H9 (cell line): ENCODE results near the gene NDE1. TPM values are rescaled to one million over a fixed set of nuclear protein-coding genes. Genes with fewer than 3 reads are reported as not detected.
A peak's percentile ranks its signal among the peaks of the same experiment; 100 is the strongest.

ENCODE experiments used
- DNase-seq: peaks from one replicate; pipeline ENCODE4 v3.0.0-alpha.2; 2017
- H2AFZ ChIP-seq: one replicate; pipeline ENCODE4 v1.6.1; 2013; ENCODE audit warnings: mild to moderate bottlenecking, low read length, control low read depth, moderate library complexity
- H2AK5ac ChIP-seq: 2 replicates; pipeline ENCODE4 v1.6.1; 2013; ENCODE audit warnings: low read length, control low read depth, mixed read lengths; ENCODE audit not compliant: insufficient read length
- H2BK120ac ChIP-seq: one replicate; pipeline ENCODE4 v1.6.1; 2013; ENCODE audit warnings: low read depth, mild to moderate bottlenecking, low read length, control low read depth, inconsistent platforms; ENCODE audit not compliant: poor library complexity, severe bottlenecking
- H2BK12ac ChIP-seq: 2 replicates; pipeline ENCODE4 v1.6.1; 2013; ENCODE audit warnings: low read length, control low read depth, mixed read lengths, low read depth; ENCODE audit not compliant: insufficient read length
- H2BK15ac ChIP-seq: 2 replicates; pipeline ENCODE4 v1.6.1; 2013; ENCODE audit warnings: low read depth, low read length, control low read depth
- H2BK20ac ChIP-seq: one replicate; pipeline ENCODE4 v1.6.1; 2013; ENCODE audit warnings: low read depth, mild to moderate bottlenecking, low read length, control low read depth, inconsistent platforms; ENCODE audit not compliant: poor library complexity, severe bottlenecking
- H2BK5ac ChIP-seq: 2 replicates; pipeline ENCODE4 v1.6.1; 2013; ENCODE audit warnings: low read length, control low read depth, mixed read lengths; ENCODE audit not compliant: insufficient read length
- H3K14ac ChIP-seq: 2 replicates; pipeline ENCODE4 v1.6.1; 2013; ENCODE audit warnings: low read length, control low read depth; ENCODE audit not compliant: insufficient read depth
- H3K18ac ChIP-seq: 2 replicates; pipeline ENCODE4 v1.6.1; 2013; ENCODE audit warnings: low read depth, mild to moderate bottlenecking, mixed read lengths, low read length, control low read depth; ENCODE audit not compliant: insufficient read length
- H3K23ac ChIP-seq: 2 replicates; pipeline ENCODE4 v1.6.1; 2013; ENCODE audit warnings: low read length, control low read depth, mixed read lengths, low read depth; ENCODE audit not compliant: insufficient read length
- H3K23me2 ChIP-seq: 2 replicates; pipeline ENCODE4 v1.6.1; 2013; ENCODE audit warnings: low read depth, mild to moderate bottlenecking, mixed read lengths, low read length, control low read depth; ENCODE audit not compliant: insufficient read length, poor library complexity, severe bottlenecking
- H3K27ac ChIP-seq: 2 replicates; pipeline ENCODE4 v1.5.1; 2013; ENCODE audit warnings: low read length, control low read depth, mixed read lengths, low read depth; ENCODE audit not compliant: insufficient read length
- H3K27me3 ChIP-seq: 2 replicates; pipeline ENCODE4 v1.6.1; 2013; ENCODE audit warnings: low read length, control low read depth, inconsistent platforms; ENCODE audit not compliant: insufficient read depth
- H3K4ac ChIP-seq: 2 replicates; pipeline ENCODE4 v1.6.1; 2013; ENCODE audit warnings: low read depth, mild to moderate bottlenecking, control low read depth, inconsistent platforms, low read length, moderate library complexity
- H3K4me1 ChIP-seq: 2 replicates; pipeline ENCODE4 v1.6.1; 2013; ENCODE audit warnings: low read length, control low read depth, inconsistent platforms; ENCODE audit not compliant: insufficient read depth
- H3K4me2 ChIP-seq: 2 replicates; pipeline ENCODE4 v1.6.1; 2013; ENCODE audit warnings: low read length, control low read depth, mixed read lengths; ENCODE audit not compliant: insufficient read length, insufficient read depth
- H3K56ac ChIP-seq: 2 replicates; pipeline ENCODE4 v1.6.1; 2013; ENCODE audit warnings: low read depth, mild to moderate bottlenecking, mixed read lengths, low read length, control low read depth; ENCODE audit not compliant: insufficient read length
- H3K79me1 ChIP-seq: 2 replicates; pipeline ENCODE4 v1.6.1; 2013; ENCODE audit warnings: low read depth, mild to moderate bottlenecking, moderate library complexity, low read length, control low read depth, inconsistent platforms; ENCODE audit not compliant: insufficient read depth, poor library complexity, severe bottlenecking
- H3K79me2 ChIP-seq: 2 replicates; pipeline ENCODE4 v1.6.1; 2013; ENCODE audit warnings: low read length, control low read depth, inconsistent platforms; ENCODE audit not compliant: insufficient read depth
- H3K9ac ChIP-seq: 2 replicates; pipeline ENCODE4 v1.6.1; 2013; ENCODE audit warnings: low read length, control low read depth, mixed read lengths; ENCODE audit not compliant: insufficient read length; ENCODE audit errors: extremely low read depth
- H3K9me3 ChIP-seq: one replicate; pipeline ENCODE4 v1.6.1; 2013; ENCODE audit warnings: low read depth, low read length, inconsistent platforms; ENCODE audit not compliant: control insufficient read depth
- H3T11ph ChIP-seq: one replicate; pipeline ENCODE4 v1.6.1; 2013; ENCODE audit warnings: mild to moderate bottlenecking, low read length, control low read depth, inconsistent platforms
- H4K20me1 ChIP-seq: one replicate; pipeline ENCODE4 v1.6.1; 2013; ENCODE audit not compliant: control insufficient read depth, insufficient read length, insufficient read depth
- H4K5ac ChIP-seq: 2 replicates; pipeline ENCODE4 v1.6.1; 2013; ENCODE audit warnings: low read depth, mild to moderate bottlenecking, mixed read lengths, low read length, control low read depth; ENCODE audit not compliant: insufficient read length
- H4K8ac ChIP-seq: replicated peaks from 2 replicates; pipeline ENCODE4 v1.6.1; 2013; ENCODE audit warnings: low read length, control low read depth, mixed read lengths, low read depth; ENCODE audit not compliant: insufficient read length
- H4K91ac ChIP-seq: 2 replicates; pipeline ENCODE4 v1.6.1; 2013; ENCODE audit warnings: low read depth, mild to moderate bottlenecking, moderate library complexity, mixed read lengths, low read length, control low read depth; ENCODE audit not compliant: insufficient read length
- H3K27ac Mint-ChIP-seq, 3 experiments: 2 replicates in 2 of 3; 3 replicates in 1 of 3; pipeline ENCODE4 v1.8.0; 2020 to 2021; ENCODE audit warnings: mixed read lengths in 3 of 3, mild to moderate bottlenecking in 1 of 3, moderate library complexity in 1 of 3
- H3K27me3 Mint-ChIP-seq: 2 replicates; pipeline ENCODE4 v1.8.0; 2021; ENCODE audit warnings: low read depth, mild to moderate bottlenecking, moderate library complexity, mixed read lengths
- H3K36me3 Mint-ChIP-seq, 3 experiments: 2 replicates in 2 of 3; 3 replicates in 1 of 3; pipeline ENCODE4 v1.8.0; 2020 to 2021; ENCODE audit warnings: low read depth in 3 of 3, mixed read lengths in 3 of 3; ENCODE audit not compliant: insufficient read depth in 1 of 3
- H3K4me1 Mint-ChIP-seq, 2 experiments: 2 replicates each; pipeline ENCODE4 v1.8.0; 2020; ENCODE audit warnings: mixed read lengths in 2 of 2
- H3K4me3 Mint-ChIP-seq, 2 experiments: 2 replicates in 1 of 2; 3 replicates in 1 of 2; pipeline ENCODE4 v1.8.0; 2020 to 2021; ENCODE audit warnings: mild to moderate bottlenecking in 2 of 2, mixed read lengths in 2 of 2, moderate library complexity in 1 of 2
- H3K9me3 Mint-ChIP-seq, 2 experiments: 2 replicates in 1 of 2; 3 replicates in 1 of 2; pipeline ENCODE4 v1.8.0; 2020; ENCODE audit warnings: mild to moderate bottlenecking in 2 of 2, mixed read lengths in 2 of 2, moderate library complexity in 1 of 2
- CTCF ChIP-seq: fragments of 200-600 bp; sonication (generic); conservative IDR thresholded peaks from 3 replicates; pipeline ENCODE4 v1.8.0; 2021; ENCODE audit warnings: antibody characterized with exemption, mild to moderate bottlenecking
- WGBS: extraction: QIAGEN DNeasy Blood & Tissue Kit; methylation state at CpG from one replicate; pipeline ENCODE4 v1.1.7; 2013; ENCODE audit warnings: missing lambda C conversion rate, low lambda C conversion rate, mixed read lengths; ENCODE audit not compliant: insufficient read length; ENCODE audit errors: extremely low coverage; 5-methylcytosine and 5-hydroxymethylcytosine counted together
- total RNA-seq: library from RNA; stranded (reverse); gene quantifications from 2 replicates; pipeline ENCODE4 v1.2.1, GENCODE V29; 2021

The NDE1 gene
- total RNA-seq, 1 experiment from 2014 or later, result 49.6 TPM

DNA sequence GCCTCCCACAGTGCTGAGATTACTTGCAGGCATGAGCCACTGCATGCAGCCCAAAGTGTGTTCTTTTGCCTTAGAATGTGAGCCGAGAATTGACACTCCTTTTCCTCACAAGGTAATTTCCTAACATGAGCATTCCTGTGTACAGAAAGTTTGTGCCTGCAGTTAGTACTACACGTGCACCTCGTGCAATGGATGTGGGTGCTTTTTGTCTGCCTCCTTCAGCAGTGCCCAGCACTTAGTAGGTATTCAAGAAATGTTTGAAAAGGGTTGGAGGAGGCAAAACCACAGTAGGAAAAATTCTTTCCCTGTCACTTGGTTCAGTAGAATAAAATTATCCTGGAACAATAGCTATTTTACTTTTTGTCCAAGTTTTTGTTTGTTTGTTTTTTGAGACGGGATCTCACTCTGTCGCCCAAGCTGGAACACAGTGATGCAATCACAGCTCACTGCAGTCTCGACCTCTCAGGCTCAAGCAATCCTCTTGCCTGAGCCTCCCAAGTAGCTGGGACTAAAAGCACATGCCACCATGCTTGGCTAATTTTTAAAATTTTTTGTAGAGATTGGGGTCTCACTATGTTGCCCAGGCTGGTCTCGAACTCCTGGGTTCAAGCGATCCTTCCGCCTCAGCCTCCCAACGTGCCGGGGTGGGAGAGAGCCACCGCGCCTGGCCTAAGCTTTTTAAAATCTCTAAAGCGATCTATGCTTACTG is 2.4 kb downstream of the NDE1 start:
- no peak overlapping the region for H3K14ac ChIP-seq
- no peak overlapping the region for H3K23ac ChIP-seq
- Mint-ChIP-seq H3K27ac (no peak overlapping the region), H3K27me3 (no peaks in the 10 kb centered on the region), H3K9me3 (0 out of 5 replicates have a peak, but pooled peaks cover 0 to 2% of the 10 kb centered on the region in 2 experiments), H3K4me1 (peaks cover 7 to 9% of the 10 kb centered on the region in 2 experiments; a peak in 3 of 4 replicates), H3K36me3 (peaks cover 0 to 11% (median 6%) of the 10 kb centered on the region in 3 experiments; a peak in 4 of 7 replicates), H3K4me3 (peak overlapping the region in 1 of 2 experiments; percentile 17; a peak in 2 of 5 replicates)
- peaks cover 6% of the 10 kb centered on the region for H3K23me2 ChIP-seq
- no peak overlapping the region for H2BK15ac ChIP-seq
- no peaks in the 10 kb centered on the region for H3K79me2 ChIP-seq
- H3K9ac ChIP-seq, result no peak overlapping the region
- TF ChIP-seq CTCF, result no peak
- H2AFZ ChIP-seq, result no peak overlapping the region
- H3K79me1 ChIP-seq, result peaks cover 11% of the 10 kb centered on the region
- H3K4me2 ChIP-seq, result no peak overlapping the region
- no peaks in the 10 kb centered on the region for H3K27me3 ChIP-seq
- H3K18ac ChIP-seq, result no peak overlapping the region
- DNase-seq, result no peak
- peaks cover 2% of the 10 kb centered on the region for H4K20me1 ChIP-seq
- H3K56ac ChIP-seq, result no peak overlapping the region
- H3K4me1 ChIP-seq, result no peaks in the 10 kb centered on the region
- H2BK5ac ChIP-seq, result no peak overlapping the region
- H4K5ac ChIP-seq, result no peak overlapping the region
- no CpG with 5 or more reads among the region's 14 CpGs for WGBS
- no peak overlapping the region for H3K4ac ChIP-seq
- no peak overlapping the region for H2BK12ac ChIP-seq
- no peak overlapping the region for H4K91ac ChIP-seq
- H2BK20ac ChIP-seq, result no peak overlapping the region
- H3T11ph ChIP-seq, result no peak overlapping the region
- H3K9me3 ChIP-seq, result no peaks in the 10 kb centered on the region
- H3K27ac ChIP-seq, result no peak overlapping the region
- no peak overlapping the region for H4K8ac ChIP-seq
- no peak overlapping the region for H2BK120ac ChIP-seq
- no peak overlapping the region for H2AK5ac ChIP-seq
